Transverse colon (tissue), 3 donors: Measurements from ENCODE around the gene GPBAR1.

Experiments used
- EP300 ChIP-seq: sonication (generic); formaldehyde crosslinking; IDR thresholded peaks from one replicate; pipeline ENCODE4 v1.6.1; 2017; ENCODE audit warnings: antibody characterized with exemption, low read depth
- POLR2A ChIP-seq: fragments of 450-650 bp; IDR thresholded peaks from one replicate; pipeline ENCODE4 v1.6.1; 2016; ENCODE audit warnings: antibody characterized with exemption, mild to moderate bottlenecking, moderate library complexity
- TF ChIP-seq, protein P1 (sequence below), 5 experiments: fragments of 200-600 bp in 3 of 5; fragments of 450-650 bp in 2 of 5; sonication (generic) in 3 of 5; IDR thresholded peaks; 1 replicate in 2 of 5; 2 replicates in 3 of 5; pipeline ENCODE4 v1.5.1; 2016 to 2017; ENCODE audit warnings: antibody characterized with exemption in 5 of 5, inconsistent platforms in 3 of 5, mild to moderate bottlenecking in 2 of 5, moderate library complexity in 1 of 5

DNA sequence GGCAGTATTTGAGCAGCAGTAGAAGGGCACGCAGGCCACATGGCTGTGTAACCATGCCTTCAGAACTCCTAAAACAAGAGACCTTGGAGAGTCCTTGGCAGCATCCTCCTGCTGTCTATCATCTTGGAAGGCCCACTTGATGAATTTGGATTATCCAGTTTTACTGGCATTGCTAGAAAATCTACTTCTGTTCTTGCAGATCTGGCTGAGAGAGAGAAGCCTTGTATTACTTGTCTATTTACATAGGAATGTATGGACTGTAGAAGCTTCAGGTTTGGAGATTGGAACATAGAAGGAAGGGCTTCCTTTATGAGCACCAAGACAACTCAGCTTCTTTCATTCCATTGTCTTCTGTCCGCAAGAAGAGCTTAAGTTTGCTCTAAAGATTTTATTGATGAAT is 16.1 kb upstream of the GPBAR1 start:
- TF ChIP-seq, protein P1, sequence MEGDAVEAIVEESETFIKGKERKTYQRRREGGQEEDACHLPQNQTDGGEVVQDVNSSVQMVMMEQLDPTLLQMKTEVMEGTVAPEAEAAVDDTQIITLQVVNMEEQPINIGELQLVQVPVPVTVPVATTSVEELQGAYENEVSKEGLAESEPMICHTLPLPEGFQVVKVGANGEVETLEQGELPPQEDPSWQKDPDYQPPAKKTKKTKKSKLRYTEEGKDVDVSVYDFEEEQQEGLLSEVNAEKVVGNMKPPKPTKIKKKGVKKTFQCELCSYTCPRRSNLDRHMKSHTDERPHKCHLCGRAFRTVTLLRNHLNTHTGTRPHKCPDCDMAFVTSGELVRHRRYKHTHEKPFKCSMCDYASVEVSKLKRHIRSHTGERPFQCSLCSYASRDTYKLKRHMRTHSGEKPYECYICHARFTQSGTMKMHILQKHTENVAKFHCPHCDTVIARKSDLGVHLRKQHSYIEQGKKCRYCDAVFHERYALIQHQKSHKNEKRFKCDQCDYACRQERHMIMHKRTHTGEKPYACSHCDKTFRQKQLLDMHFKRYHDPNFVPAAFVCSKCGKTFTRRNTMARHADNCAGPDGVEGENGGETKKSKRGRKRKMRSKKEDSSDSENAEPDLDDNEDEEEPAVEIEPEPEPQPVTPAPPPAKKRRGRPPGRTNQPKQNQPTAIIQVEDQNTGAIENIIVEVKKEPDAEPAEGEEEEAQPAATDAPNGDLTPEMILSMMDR (IDR thresholded peaks at IDR 0.05): no peak
- no peak for TF ChIP-seq POLR2A
- TF ChIP-seq EP300: no peak
